Measurements from ENCODE around the gene ADAMTS19.

DNA sequence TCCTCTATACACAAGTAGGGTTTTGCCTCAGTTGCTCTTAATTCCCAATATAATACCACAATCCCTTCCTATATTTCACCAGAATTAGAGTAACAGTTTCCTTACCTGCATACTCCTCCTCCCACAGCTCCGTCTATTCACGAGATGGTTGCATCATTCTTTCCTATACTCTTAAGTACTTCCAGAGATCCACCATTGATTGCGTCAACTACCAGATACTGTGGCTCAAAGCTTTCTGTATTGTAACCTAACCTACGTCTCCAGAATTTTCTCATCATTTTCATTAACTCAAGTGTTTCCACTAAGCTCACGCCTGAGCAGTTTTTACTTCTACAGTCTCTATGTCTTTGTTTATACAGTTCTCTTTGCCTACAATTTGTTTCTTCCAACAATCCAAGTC lies 256.6 kb downstream of the ADAMTS19 start:
- TF ChIP-seq, protein P1, sequence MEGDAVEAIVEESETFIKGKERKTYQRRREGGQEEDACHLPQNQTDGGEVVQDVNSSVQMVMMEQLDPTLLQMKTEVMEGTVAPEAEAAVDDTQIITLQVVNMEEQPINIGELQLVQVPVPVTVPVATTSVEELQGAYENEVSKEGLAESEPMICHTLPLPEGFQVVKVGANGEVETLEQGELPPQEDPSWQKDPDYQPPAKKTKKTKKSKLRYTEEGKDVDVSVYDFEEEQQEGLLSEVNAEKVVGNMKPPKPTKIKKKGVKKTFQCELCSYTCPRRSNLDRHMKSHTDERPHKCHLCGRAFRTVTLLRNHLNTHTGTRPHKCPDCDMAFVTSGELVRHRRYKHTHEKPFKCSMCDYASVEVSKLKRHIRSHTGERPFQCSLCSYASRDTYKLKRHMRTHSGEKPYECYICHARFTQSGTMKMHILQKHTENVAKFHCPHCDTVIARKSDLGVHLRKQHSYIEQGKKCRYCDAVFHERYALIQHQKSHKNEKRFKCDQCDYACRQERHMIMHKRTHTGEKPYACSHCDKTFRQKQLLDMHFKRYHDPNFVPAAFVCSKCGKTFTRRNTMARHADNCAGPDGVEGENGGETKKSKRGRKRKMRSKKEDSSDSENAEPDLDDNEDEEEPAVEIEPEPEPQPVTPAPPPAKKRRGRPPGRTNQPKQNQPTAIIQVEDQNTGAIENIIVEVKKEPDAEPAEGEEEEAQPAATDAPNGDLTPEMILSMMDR (IDR thresholded peaks at IDR 0.05; ENCODE audit: low read length): no peak
- no peak for TF ChIP-seq EZH2 (IDR thresholded peaks at IDR 0.05; ENCODE audit: borderline replicate concordance, low read length)

Measured in OCI-LY1 (cell line).